Thyroid gland (tissue), 4 donors: ENCODE results near the gene CADPS. TPM values are rescaled to one million over a fixed set of nuclear protein-coding genes. Genes with fewer than 3 reads are reported as not detected.
A peak's percentile ranks its signal among the peaks of the same experiment; 100 is the strongest.

ENCODE experiments used
- DNase-seq, 2 donors: peaks; one replicate each; pipeline ENCODE4 v3.0.0-alpha.2; 2019
- H3K27ac ChIP-seq, 3 donors: fragments of 200-600 bp; sonication (generic); 1 replicate in 2 of 3; 2 replicates in 1 of 3; pipeline ENCODE4 v1.5.1; 2016 to 2019; ENCODE audit warnings: mild to moderate bottlenecking in 1 of 3, moderate library complexity in 1 of 3
- H3K27me3 ChIP-seq: fragments of 200-600 bp; sonication (generic); one replicate; pipeline ENCODE4 v1.5.1; 2019
- H3K36me3 ChIP-seq, 2 donors: fragments of 200-600 bp; sonication (generic); one replicate each; pipeline ENCODE4 v1.5.1; 2016 to 2019
- H3K4me1 ChIP-seq, 2 donors: fragments of 200-600 bp; sonication (generic); one replicate each; pipeline ENCODE4 v1.5.1; 2017 to 2019
- H3K4me3 ChIP-seq, 3 donors: fragments of 200-600 bp; sonication (generic); replicated peaks in 1 of 3; 1 replicate in 2 of 3; 2 replicates in 1 of 3; pipeline ENCODE4 v1.5.1; 2016; ENCODE audit warnings: mild to moderate bottlenecking in 1 of 3
- H3K9me3 ChIP-seq: fragments of 200-600 bp; sonication (generic); one replicate; pipeline ENCODE4 v1.5.1; 2017
- CTCF ChIP-seq, 6 experiments: fragments of 200-600 bp in 3 of 6; fragments of 450-650 bp in 3 of 6; sonication (generic) in 3 of 6; IDR thresholded peaks; one replicate each; pipeline ENCODE4 v1.5.1; 2016 to 2019; ENCODE audit warnings: antibody characterized with exemption in 6 of 6, mild to moderate bottlenecking in 2 of 6, inconsistent platforms in 1 of 6, moderate library complexity in 1 of 6
- POLR2A ChIP-seq, 2 donors: fragments of 450-650 bp; IDR thresholded peaks; one replicate each; pipeline ENCODE4 v1.6.1; 2017; ENCODE audit warnings: antibody characterized with exemption in 2 of 2, mild to moderate bottlenecking in 2 of 2, moderate library complexity in 1 of 2
- WGBS, 2 donors: methylation state at CpG; one replicate each; pipeline ENCODE4 v1.1.5; 2017; 5-methylcytosine and 5-hydroxymethylcytosine counted together
- intact Hi-C: fragments of 100-400 bp; cut with DNase I; formaldehyde crosslinking; loops from one replicate; pipeline ENCODE4 v1.15.1; 2023
- total RNA-seq, 4 donors: library from RNA; depleted of rRNA; stranded (reverse); fragments of >200 nt; gene quantifications; one replicate each; pipeline ENCODE4 v1.2.3, GENCODE V29; 2016

The CADPS gene
- total RNA-seq, 4 donors from 2014 or later, result 1.6 to 9.5 TPM; not detected in 2

- Histone ChIP-seq H3K4me3 (no peak overlapping the region), H3K27ac (no peak overlapping the region), H3K36me3 (no peaks in the 10 kb centered on the region), H3K4me1 (no peaks in the 10 kb centered on the region), H3K9me3 (no peaks in the 10 kb centered on the region), H3K27me3 (no peaks in the 10 kb centered on the region)
- intact Hi-C loops, result no loop called here
- TF ChIP-seq CTCF (IDR thresholded peaks at IDR 0.05), result no peak
- TF ChIP-seq POLR2A (IDR thresholded peaks at IDR 0.05), result no peak
- no peak for DNase-seq
Observed at GRCh38 chr3:62761311-62761710, 113.9 kb downstream of the CADPS start.

GRCh38 chr3:62758296-62759066 is 116.7 kb downstream of the CADPS start:
- no peak overlapping the region for H3K4me3 ChIP-seq
- intact Hi-C loops, result no loop called here
- no peak for TF ChIP-seq CTCF (IDR thresholded peaks at IDR 0.05)
- no peak for TF ChIP-seq POLR2A (IDR thresholded peaks at IDR 0.05)
- no peaks in the 10 kb centered on the region for H3K36me3 ChIP-seq
- no peak for DNase-seq
- no peaks in the 10 kb centered on the region for H3K27me3 ChIP-seq
- no peak overlapping the region for H3K27ac ChIP-seq
- H3K9me3 ChIP-seq, result no peaks in the 10 kb centered on the region
- WGBS, 2 donors, result 64 to 71% methylated on average over 3 of the region's 3 CpGs
- H3K4me1 ChIP-seq, result no peaks in the 10 kb centered on the region

GRCh38 chr3:62757045-62757444 is 118.2 kb downstream of the CADPS start:
- intact Hi-C loops, result no loop called here
- Histone ChIP-seq H3K9me3 (no peaks in the 10 kb centered on the region), H3K27me3 (no peaks in the 10 kb centered on the region), H3K36me3 (no peaks in the 10 kb centered on the region), H3K4me1 (no peaks in the 10 kb centered on the region), H3K27ac (no peak overlapping the region), H3K4me3 (no peak overlapping the region)
- WGBS, 2 donors, result 74 to 80% methylated on average over 4 of the region's 4 CpGs
- TF ChIP-seq CTCF (IDR thresholded peaks at IDR 0.05) (no peak), POLR2A (IDR thresholded peaks at IDR 0.05) (no peak)
- no peak for DNase-seq

- peak in 1 of 2 donors; percentile 3 for DNase-seq
- Histone ChIP-seq H3K27me3 (no peaks in the 10 kb centered on the region), H3K36me3 (no peaks in the 10 kb centered on the region), H3K9me3 (no peaks in the 10 kb centered on the region), H3K4me1 (no peaks in the 10 kb centered on the region), H3K4me3 (no peak overlapping the region), H3K27ac (no peak overlapping the region)
- TF ChIP-seq POLR2A (IDR thresholded peaks at IDR 0.05), result no peak
- TF ChIP-seq CTCF (IDR thresholded peaks at IDR 0.05), result no peak
- 39 to 46% methylated on average over 8 of the region's 8 CpGs for WGBS, 2 donors
- intact Hi-C loops, result no loop called here
Observed at GRCh38 chr3:62755285-62755684, 119.9 kb downstream of the CADPS start.

- DNase-seq, result no peak
- Histone ChIP-seq H3K4me3 (no peak overlapping the region), H3K9me3 (no peaks in the 10 kb centered on the region), H3K27ac (no peak overlapping the region), H3K4me1 (no peaks in the 10 kb centered on the region), H3K27me3 (no peaks in the 10 kb centered on the region), H3K36me3 (no peaks in the 10 kb centered on the region)
- TF ChIP-seq CTCF (IDR thresholded peaks at IDR 0.05) (no peak), POLR2A (IDR thresholded peaks at IDR 0.05) (no peak)
- WGBS, 2 donors, result 88 to 93% methylated on average over 2 of the region's 2 CpGs
- intact Hi-C loops, result no loop called here
Observed at GRCh38 chr3:62749657-62750056, 125.6 kb downstream of the CADPS start.
